HG03521 (cell line): ENCODE measurements around the gene PALM.
"Not testable (repeated sequence)": the region's sequence is repeated elsewhere in the genome, so short reads cannot be mapped to it uniquely, and the experiment has no call there.

Source experiments
- ATAC-seq: cut with Tn5 transposase; IDR thresholded peaks from one replicate; pipeline ENCODE4 v1.9.1; 2021; ENCODE audit warnings: mild to moderate bottlenecking, moderate library complexity; ENCODE audit not compliant: unreplicated experiment

Gene PALM, protein sequence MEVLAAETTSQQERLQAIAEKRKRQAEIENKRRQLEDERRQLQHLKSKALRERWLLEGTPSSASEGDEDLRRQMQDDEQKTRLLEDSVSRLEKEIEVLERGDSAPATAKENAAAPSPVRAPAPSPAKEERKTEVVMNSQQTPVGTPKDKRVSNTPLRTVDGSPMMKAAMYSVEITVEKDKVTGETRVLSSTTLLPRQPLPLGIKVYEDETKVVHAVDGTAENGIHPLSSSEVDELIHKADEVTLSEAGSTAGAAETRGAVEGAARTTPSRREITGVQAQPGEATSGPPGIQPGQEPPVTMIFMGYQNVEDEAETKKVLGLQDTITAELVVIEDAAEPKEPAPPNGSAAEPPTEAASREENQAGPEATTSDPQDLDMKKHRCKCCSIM

DNA sequence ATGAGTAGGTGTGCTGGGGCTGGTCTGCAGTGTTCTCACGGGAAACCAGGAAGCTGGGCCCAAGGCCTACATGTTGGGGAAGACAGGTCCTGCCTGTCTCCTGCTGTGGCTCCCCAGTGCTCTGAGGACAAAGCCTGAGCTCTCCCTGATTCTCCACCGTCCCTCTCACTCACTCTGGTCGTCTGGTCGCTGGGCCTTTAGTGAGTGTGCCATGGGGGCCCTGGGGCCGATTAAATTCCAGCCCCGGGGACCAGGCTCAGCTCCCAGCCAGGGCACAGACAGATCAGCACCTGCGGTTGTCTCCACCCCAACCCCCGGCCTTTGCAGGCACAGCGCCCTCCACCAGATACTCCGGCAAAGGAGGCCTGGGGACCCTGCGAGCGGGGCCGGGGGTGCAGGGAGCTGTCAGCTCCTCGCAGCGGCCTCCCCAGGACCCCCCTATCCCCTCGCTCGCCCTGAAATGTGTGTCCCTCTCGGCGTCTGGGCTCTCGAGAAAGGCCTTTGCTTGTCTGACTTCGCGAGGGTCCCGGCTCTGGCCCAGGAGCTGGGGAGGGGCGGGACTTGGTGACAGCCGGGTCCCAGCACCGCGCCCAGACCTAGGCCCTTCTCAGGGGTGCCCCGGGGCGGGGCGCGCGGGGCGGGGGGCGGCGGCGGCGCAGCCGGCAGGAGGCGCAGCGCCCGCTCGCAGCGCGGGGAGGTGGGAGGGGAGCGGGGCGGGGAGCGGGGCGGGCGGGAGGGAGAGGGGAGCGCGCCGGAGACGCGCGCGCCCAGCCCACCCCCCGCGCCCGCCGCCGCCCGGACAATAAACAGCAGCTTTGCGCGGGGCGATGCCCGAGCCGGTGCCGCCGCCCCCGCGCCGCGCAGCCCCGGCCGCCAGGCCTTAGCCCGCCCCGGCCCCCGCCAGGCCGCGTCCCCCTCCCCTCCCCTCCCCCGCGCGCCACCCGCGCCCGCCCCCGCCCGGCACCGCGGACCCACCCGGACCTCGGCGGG, at the start of gene PALM:
TSS of gene PALM (plus strand) at position 782 of the 990 bp plus-strand sequence. CDS start 212 bp downstream, outside the sequence.
- no peak for ATAC-seq

DNA sequence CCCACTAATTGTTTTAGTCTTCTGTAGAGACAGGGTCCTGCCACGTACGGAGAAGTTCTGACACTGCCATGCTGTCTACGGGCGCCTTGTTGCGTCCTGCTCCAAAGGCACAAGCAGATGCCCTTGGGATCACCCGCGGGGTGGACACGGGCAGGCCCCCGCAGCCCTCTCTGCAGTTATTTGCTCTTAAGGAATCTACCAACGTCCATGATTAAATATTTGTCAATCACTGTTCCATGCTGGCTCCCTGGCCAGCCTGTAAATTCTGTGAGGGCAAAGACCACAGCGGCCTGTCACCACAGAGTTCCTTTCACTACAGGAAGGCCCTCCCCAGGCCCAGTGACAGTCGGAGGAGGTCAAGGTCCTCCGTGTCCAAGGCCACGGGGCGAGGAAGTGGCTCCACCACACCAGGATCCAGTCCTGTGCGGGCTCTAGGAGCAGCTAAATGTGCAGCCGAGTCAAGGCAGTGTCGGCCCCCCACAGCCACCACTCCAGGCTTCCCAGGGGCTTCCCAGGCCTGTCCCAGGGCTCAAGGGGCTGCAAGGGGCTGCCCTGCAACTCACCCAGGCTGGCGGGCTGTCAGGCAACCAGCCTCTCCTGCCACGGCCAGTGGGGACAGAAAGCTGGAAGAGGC, 47.8 kb upstream of the PALM start:
- no peak for ATAC-seq

DNA sequence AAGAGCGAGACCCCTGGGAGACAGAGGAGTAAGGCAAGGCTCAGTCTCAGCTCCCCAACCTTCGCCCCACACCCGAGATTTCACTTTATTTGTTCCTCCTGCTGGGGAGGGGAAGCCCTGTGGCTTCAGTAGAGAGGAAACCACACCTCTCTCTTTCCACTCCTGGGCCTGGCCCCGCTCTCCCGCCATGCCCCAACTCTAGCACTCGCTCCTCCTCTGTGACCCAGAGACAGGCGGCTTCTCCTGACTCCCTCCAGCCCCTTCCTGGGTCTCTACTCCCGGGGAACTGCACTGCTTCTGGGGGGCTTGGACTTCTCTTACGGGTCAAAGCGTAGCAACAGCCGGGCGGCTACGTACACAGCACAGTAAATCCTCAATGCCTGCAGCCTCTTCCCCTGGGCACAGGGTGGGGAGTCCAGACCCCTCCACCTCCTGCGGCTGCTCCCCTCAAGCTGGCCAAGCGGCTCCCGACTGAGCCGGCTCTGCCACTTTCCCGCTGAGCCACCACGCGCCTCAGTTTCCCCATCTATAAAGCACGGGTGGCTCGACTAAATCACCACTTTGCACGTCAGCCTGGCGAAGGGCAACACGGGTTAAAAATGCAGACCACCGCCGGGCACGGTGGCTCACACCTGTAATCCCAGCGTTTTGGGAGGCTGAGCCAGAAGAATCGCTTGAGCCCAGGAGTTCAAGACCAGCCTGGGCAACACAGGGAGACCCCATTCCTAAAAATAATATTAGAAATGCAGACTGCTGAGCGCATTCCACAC, 47.1 kb upstream of the PALM start:
- no peak for ATAC-seq

DNA sequence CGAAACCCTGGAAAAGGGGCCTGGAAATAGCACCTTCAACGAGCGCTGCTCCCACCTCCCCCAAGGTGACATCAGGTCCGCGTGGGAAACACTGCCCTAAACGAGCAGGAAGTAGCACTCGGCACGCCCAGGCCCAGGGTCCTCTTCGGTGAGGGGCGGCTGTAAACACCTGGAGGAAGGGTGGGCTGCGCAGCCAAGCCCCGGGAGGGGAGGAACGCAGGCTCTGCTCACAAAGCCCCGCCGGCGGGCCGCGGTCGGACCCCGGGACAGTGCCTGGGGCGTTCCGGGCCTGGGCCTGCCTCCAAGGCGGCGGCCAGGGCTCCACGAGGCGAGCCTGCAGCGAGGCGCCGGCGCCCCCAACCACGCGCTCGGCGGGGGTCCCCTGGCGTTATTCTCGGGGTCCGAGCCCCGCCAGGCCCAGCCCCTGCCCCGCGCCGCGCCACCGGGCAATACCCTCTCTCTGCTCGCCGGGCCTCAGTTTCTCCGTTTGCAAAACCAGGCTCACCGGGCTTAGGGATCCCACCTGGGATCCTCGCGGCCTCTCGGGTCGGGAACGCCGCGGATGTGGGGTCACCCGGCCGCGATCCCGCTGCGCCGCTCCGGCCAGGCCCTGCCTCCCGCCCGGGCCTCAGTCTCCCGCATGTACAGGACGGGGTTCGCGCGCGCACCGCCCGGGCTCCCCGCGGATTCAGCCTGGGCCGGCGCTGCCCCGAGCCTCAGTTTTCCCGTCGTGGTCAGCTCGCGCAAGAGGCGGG, 46.4 kb upstream of the PALM start:
- peak; percentile 6 for ATAC-seq

DNA sequence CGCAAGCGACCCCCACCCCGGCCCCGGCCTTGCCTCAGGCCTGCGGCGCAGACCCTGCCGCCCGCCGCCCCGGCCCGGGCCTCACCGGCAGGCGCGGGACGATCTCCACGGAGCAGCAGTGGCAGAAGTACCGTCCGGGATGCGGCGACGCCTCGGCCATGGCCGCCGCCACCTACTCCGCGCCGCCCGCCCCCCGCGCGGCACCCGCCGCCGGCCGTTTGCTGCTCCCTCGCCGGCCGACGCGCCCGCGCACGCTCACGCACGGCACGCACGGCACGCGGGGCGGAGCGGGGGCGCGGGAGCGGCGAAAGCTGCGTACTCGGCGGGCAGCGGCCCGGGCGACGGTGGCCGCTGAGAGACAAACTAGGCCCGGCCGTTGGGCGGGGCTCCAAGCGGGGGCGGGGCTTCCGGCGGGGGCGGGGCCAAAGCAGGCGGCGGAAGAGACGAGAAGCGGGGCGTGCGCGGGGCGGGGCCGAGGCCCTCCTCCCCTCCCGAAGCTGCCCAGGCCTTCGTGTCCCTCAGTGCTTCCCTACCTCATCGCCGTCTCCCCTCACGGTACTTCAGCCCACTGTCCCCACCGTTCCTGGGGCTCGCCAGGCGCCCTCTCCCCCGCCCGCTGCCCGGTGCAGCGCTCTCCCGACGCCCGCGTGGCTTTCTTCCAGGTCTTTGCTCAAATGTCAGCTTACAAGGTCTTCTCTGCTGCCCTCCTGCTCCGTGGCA, 45.6 kb upstream of the PALM start, which contains the start of gene RNF126:
TSS of gene RNF126 (minus strand) at position 253 of the 720 bp plus-strand sequence. CDS start at position 160, 93 bp downstream.
- ATAC-seq: peak; percentile 74

DNA sequence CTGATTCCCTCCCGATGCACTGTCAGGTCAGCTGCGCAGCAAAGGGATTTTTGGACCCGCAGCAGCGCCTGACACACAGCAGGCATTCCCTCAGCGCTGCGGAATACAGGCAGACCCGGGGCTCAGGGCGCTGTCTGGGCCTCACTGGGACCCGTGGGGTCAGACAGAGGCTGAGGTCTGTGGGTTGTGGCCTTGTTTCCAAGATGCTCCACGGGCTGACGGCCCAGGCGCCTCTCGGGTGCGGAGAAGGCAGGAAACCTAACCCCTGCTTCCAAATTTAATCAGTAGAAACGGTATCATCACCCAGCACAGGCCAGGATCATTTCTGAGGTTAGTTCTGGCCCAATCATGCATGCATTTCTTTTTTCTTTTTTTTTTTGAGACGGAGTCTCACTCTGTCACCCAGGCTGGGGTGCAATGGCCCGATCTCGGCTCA, 45.0 kb upstream of the PALM start:
- ATAC-seq: no peak

DNA sequence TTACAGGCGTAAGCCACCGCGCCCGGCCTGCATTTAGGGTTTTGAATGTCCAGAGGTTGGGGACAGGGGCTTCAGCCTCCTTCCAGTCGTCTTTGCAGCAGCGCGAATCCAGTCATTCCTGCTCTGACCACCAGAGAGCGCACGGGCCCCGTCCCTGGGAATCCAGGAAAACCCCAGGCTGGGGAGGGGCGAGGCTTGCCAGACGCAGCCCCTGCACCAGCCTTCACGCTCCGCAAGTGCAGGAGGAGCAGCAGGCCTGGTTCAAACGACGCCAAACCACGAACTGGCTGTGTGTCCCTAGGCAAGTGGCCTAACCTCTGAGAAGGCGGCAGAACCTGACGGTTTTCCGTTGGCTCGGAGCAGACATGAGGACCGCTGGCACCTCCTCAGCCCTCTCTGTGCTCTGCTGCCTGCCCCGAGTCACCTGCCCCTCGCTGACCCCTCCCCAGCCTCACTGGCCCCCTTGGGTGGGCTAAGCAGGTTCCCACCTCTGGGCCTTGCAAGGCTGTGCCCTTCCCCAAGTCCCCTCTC, 43.8 kb upstream of the PALM start:
- no peak for ATAC-seq

DNA sequence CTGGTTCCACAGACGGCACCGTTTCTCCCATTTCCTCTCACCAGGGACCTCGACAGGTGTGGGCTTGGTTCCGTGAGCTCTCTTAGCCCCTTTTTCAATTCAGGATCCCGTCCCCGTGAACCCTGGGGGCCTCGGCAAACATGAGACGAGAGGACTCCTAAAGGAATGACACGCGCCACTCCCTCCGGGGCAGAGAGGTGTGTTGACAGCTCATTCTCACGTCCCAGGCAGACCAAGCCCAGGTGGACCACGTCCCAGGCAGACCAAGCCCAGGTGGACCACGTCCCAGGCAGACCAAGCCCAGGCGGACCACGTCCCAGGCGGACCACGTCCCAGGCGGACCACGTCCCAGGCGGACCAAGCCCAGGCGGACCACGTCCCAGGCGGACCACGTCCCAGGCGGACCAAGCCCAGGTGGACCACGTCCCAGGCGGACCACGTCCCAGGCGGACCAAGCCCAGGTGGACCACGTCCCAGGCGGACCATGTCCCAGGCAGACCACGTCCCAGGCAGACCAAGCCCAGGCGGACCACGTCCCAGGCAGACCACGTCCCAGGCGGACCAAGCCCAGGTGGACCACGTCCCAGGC, 41.7 kb upstream of the PALM start:
- ATAC-seq: not testable (repeated sequence)

DNA sequence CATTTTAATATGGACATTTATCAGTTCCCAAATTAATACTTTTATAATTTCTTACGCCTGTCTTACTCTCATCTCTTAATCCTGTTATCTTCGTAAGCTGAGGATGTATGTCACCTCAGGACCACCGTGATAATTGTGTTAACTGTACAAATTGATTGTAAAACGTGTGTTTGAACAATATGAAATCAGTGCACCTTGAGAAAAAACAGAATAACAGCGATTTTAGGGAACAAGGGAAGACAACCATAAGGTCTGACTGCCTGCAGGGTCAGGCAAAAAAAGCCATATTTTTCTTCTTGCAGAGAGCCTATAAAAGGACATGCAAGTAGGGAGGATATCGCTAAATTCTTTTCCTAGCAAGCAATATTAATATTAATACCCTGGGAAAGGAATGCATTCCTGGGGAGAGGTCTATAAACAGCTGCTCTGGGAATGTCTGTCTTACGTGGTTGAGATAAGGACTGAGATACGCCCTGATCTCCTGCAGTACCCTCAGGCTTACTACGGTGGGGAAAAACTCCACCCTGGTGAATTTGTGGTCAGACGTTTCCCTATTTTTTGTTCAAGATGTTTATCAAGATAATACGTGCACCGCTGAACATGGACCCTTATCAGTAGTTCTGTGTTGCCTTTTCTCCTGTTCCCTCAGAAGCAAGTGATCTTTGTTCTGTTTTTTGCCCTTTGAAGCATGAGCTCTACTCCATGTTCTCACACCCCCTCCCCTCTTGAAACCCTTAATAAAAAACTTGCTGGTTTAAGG, 39.9 kb upstream of the PALM start:
- ATAC-seq: not testable (repeated sequence)

DNA sequence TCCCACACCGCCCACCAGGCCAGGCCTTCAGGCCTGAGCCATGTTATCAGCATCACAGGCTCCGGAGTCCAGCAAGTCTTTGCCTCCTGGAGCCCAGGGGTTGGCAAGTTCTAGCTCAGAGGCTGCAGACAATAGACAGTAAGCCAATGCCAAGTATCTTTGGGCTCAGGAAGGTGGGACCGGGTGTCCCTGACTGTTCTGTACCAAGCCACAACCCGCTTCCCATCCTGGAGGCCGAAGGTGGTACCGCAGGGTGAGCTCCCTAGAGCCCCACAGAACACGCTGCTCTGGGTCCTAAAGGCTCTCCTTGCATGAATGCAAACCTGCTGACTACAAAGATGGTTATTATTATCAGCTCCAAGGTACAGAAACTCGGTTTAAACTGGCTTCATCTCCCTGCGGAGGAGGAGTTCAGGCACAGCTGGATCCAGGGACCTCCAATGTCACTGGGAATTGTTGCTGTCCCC, 38.1 kb upstream of the PALM start:
- no peak for ATAC-seq

DNA sequence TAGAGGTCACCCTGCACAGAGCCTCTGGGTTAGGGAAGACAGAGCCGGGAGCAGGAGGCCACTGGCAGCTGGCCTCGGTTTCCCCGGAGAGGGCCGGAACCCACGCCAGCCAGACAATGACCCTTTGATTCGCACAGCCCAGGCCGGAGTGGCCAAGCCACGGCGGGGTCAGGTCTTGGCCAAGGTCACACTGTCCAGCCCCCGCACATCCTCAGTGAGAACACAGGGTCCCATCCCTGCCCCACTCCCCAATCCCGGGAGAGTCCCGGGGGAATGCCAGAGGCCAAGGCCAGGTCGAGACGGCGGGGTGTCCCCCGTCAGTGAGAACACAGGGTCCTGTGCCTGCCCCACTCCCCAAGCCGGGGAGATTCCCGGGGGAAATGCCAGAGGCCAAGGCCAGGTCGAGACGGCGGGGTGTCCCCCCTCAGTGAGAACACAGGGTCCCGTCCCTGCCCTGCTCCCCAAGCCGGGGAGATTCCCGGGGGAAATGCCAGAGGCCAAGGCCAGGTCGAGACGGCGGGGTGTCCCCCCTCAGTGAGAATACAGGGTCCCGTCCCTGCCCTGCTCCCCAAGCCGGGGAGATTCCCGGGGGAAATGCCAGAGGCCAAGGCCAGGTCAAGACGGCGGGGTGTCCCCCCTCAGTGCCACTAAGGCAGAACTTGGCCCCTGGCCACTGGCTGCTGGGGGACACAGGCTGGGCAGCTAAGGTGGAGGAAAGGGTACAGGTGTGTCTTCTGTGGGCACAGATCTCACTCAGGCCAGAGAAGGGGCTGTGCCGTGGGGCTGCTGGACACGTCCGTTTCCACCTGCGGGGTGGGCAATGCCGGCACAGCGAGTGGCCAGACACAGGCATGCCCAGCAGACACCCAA, 34.2 kb upstream of the PALM start:
- no peak for ATAC-seq

DNA sequence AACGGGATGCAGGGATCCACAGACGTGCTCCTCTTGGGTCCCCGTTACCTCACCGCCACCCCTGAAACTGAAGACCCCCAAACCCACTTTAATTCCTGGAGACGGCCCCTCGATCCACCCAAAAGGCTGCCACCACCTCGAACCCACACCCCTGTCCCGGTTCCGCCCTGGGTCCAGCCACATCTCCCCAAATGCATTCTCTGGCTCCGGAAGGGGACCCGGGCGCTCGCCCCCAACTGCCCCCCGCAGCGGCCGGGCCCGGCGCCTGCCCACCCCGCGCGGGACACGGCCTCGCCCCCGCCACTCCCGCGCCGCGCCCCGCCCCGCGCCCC, 32.8 kb upstream of the PALM start:
- no peak for ATAC-seq

DNA sequence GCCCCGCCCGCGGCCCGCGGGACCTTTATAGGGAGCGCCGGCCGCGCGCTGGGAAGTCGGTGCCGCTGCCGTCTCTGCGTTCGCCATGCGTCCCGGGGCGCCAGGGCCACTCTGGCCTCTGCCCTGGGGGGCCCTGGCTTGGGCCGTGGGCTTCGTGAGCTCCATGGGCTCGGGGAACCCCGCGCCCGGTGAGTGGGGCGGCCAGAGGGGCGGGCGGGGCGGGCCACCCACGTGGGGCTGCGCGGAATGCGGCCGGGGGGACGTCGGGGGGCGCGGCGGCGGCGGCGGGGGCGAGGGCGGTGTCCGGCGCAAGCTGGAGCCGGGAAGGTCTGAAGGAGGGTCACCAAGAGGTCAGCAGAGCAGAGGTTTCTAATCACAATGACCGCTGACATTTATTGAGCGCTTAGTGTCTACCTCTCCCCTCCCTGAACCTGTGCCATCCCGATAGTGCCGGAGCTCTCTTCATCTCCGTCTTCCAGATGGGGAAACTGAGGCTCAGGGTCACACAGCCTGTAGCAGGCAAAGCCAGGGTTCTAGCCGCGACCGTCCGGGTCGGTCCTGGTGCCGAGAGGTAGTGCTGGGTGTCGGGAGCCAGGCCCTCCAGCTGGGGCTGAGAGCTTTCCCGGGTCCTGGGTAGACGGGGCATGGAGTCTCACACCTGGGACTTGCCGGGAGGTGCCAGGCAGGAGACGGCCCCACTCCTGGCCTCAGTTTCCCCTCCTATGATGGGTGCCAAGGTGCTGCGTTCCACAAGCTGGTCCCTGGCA, 32.2 kb upstream of the PALM start, which contains the start of gene FSTL3:
TSS of gene FSTL3 (plus strand) at position 54 of the 767 bp plus-strand sequence. CDS start at position 86, 32 bp downstream.
- no peak for ATAC-seq

DNA sequence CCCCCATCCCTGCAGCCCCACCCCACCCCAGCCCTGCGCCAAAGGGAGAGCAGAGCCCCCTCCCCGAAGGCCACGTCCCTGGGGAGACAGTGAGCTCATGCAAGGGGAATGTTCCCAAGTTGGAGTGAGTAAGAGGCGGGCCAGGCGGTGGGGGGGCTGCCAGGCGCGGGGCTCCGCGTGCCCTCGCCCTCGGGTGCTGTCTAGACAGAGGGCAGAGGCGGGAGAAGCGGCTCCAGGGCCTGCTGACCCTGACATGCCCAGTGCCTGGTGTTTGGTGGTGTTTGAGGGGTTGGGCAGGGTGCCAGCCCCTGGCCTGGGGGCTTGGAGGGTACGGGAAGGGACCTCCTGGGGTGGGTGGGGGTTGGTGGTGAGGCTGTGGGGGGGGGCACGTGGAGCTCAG, 31.5 kb upstream of the PALM start:
- ATAC-seq: no peak

DNA sequence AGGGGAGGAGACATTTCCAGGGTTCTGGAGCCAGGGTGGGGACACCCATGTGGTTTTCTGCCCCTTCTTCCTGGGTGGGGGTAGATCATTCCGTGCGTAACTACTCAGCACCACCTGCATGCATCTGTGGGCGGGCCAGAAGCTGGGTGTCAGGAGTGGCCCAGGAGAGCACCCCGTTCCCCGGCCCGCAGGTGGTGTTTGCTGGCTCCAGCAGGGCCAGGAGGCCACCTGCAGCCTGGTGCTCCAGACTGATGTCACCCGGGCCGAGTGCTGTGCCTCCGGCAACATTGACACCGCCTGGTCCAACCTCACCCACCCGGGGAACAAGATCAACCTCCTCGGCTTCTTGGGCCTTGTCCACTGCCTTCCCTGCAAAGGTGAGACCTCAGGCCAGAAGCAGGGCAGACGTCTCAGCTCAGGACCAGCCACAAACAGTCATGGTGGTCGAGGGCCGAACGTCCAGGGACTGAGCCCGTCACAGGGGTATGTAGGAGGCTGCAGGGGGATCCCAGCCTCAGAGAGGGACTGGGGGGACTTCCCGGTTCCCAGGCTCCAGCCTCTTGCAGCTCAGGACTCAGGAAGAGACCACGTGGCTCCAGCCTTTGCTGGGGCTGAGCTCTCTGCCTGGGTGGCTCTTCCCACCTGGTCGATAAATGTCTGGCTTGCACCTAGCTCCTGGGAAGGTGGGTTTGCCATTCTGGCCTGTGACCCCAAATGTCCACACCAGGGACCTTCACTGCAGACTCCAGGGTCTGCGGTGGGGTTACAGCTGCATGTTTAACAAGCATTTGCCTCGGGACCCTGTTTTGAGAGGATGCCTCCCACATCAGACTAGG, 30.9 kb upstream of the PALM start:
- ATAC-seq: no peak
